ENCODE results near the gene TESMIN. TPM values are rescaled to one million over a fixed set of nuclear protein-coding genes. Genes with fewer than 3 reads are reported as not detected.

The TESMIN gene
- total and polyA plus RNA-seq, 2 of the 4 experiments (the other 2 are of a cell fraction): 0.90 to 2.2 TPM

- Histone ChIP-seq H4K5ac (ENCODE audit: low read depth, low read length) (no peak overlapping the region), H3K56ac (ENCODE audit: extremely low read depth, insufficient read depth, low read length) (no peak overlapping the region), H3K9me3 (ENCODE audit: control insufficient read depth, insufficient read depth, low read length) (no peaks in the 10 kb centered on the region), H4K20me1 (ENCODE audit: insufficient read depth, low read length) (no peaks in the 10 kb centered on the region), H3K14ac (replicated peaks; ENCODE audit: low read depth, low read length) (no peak overlapping the region), H2BK20ac (ENCODE audit: low read depth, low read length) (no peak overlapping the region), H2AK9ac (replicated peaks; ENCODE audit: low read depth, low read length, poor library complexity) (no peak overlapping the region), H2BK120ac (ENCODE audit: low read depth, low read length) (no peak overlapping the region), H3K79me1 (ENCODE audit: low read depth in 1 of 2, low read length in 2 of 2) (no peaks in the 10 kb centered on the region), H3K27ac (ENCODE audit: insufficient read depth, low read length) (no peak overlapping the region), H3K36me3 (ENCODE audit: control insufficient read depth, insufficient read depth, low read length) (peaks cover 40% of the 10 kb centered on the region), H3K4me1 (ENCODE audit: control insufficient read depth, insufficient read depth, low read length) (no peaks in the 10 kb centered on the region), H3K9me1 (ENCODE audit: insufficient read depth, low read length) (no peaks in the 10 kb centered on the region), H3K4me3 (ENCODE audit: insufficient read depth, low read depth, low read length) (no peak overlapping the region), H3K4me2 (ENCODE audit: low read depth, low read length) (no peak overlapping the region), H2AK5ac (ENCODE audit: low read depth, low read length) (no peak overlapping the region), H3K9ac (ENCODE audit: low read depth, low read length) (no peak overlapping the region), H3K4ac (ENCODE audit: low read depth, low read length) (no peak overlapping the region), H4K8ac (ENCODE audit: low read depth in 2 of 2, low read length in 2 of 2) (no peak overlapping the region), H4K91ac (ENCODE audit: insufficient read depth, low read depth, low read length) (no peak overlapping the region), H2BK15ac (ENCODE audit: low read depth, low read length) (no peak overlapping the region), H2BK5ac (ENCODE audit: low read depth, low read length, poor library complexity, severe bottlenecking) (no peak overlapping the region), H3K23ac (ENCODE audit: low read depth, low read length) (no peak overlapping the region), H3K18ac (ENCODE audit: low read depth, low read length) (no peak overlapping the region), H3K27me3 (ENCODE audit: control insufficient read depth, insufficient read depth, low read length) (no peaks in the 10 kb centered on the region), H2AFZ (replicated peaks; ENCODE audit: low read length, poor library complexity) (no peak overlapping the region)
- dilution Hi-C loops (cut with HindIII; ENCODE audit: low sequenced_read_pairs, unreplicated experiment) (no loop called here), in situ Hi-C loops (cut with MboI; ENCODE audit: low sequenced_read_pairs) (no loop called here), intact Hi-C loops (cut with micrococcal nuclease) (no loop called here)
- no TSS peak for BruUV-seq (replicated peaks)
- ChIA-PET POLR2A (ENCODE audit: unreplicated experiment) (no interaction called here), CTCF (no interaction called here)
- DNase-seq: no peak
- WGBS, 2 experiments (ENCODE audit: extremely low coverage in 2 of 2, insufficient read length in 1 of 2): 94% methylated on average over 7 of the region's 11 CpGs; no CpG with 5 or more reads in 1 of the 2 experiments
- no peak for ATAC-seq (ENCODE audit: low read depth)
- TF ChIP-seq NFE2L2 (IDR thresholded peaks at IDR 0.05; ENCODE audit: low read depth, low read length) (no peak), MAZ (IDR thresholded peaks at IDR 0.05; ENCODE audit: borderline replicate concordance, low read depth, low read length) (no peak), CHD1 (IDR thresholded peaks at IDR 0.05; ENCODE audit: low read depth, low read length) (no peak), MXI1 (IDR thresholded peaks at IDR 0.05; ENCODE audit: borderline replicate concordance, low read depth, low read length) (no peak), ELK1 (IDR thresholded peaks at IDR 0.05; ENCODE audit: borderline replicate concordance, low read depth, low read length) (no peak)
Observed at GRCh38 chr11:68767672-68768071, 16.4 kb upstream of the TESMIN start.

All from IMR-90 (cell line).